K562 (cell line): ENCODE data around the gene PPIF. TPM values are rescaled to one million over a fixed set of nuclear protein-coding genes. Genes with fewer than 3 reads are reported as not detected.

ENCODE experiments used
- AFF1 ChIP-seq, 2 experiments: fragments of 450-650 bp; IDR thresholded peaks; 2 replicates each; pipeline ENCODE4 v1.6.1; 2018; ENCODE audit warnings: mild to moderate bottlenecking in 2 of 2, low read depth in 1 of 2; ENCODE audit not compliant: partially characterized antibody in 2 of 2
- BRCA1 ChIP-seq, 2 experiments: fragments of 450-650 bp in 1 of 2; sonication (generic) in 1 of 2; formaldehyde crosslinking in 1 of 2; IDR thresholded peaks; 2 replicates each; pipeline versions ENCODE4 v1.5.0 to v1.6.1; 2017 to 2020; ENCODE audit warnings: mild to moderate bottlenecking in 1 of 2, missing genetic modification reagents in 1 of 2
- MAZ ChIP-seq, 2 experiments: fragments of 450-650 bp in 1 of 2; sonication (generic) in 1 of 2; formaldehyde crosslinking; IDR thresholded peaks in 1 of 2; conservative IDR thresholded peaks in 1 of 2; 2 replicates each; pipeline versions ENCODE4 v1.4.0 to v1.5.0; 2020; ENCODE audit warnings: mild to moderate bottlenecking in 1 of 2, missing genetic modification reagents in 1 of 2
- MCM5 ChIP-seq: fragments of 450-650 bp; IDR thresholded peaks from 2 replicates; pipeline ENCODE4 v1.6.1; 2016; ENCODE audit warnings: low read depth
- RBM15 ChIP-seq: fragments of 200-400 bp; formaldehyde crosslinking; IDR thresholded peaks from 2 replicates; pipeline ENCODE4 v1.6.1; 2018; ENCODE audit warnings: mild to moderate bottlenecking, low read length, moderate library complexity; ENCODE audit not compliant: insufficient read depth
- SAFB2 ChIP-seq: fragments of 200-400 bp; formaldehyde crosslinking; IDR thresholded peaks from 2 replicates; pipeline ENCODE4 v1.6.1; 2018; ENCODE audit warnings: borderline replicate concordance, low read length, low read depth, moderate library complexity; ENCODE audit not compliant: severe bottlenecking
- SNRNP70 ChIP-seq: fragments of 200-400 bp; formaldehyde crosslinking; optimal IDR thresholded peaks from 2 replicates; pipeline ENCODE3; 2017; ENCODE audit warnings: low read depth, low read length
- U2AF2 ChIP-seq: fragments of 200-400 bp; formaldehyde crosslinking; optimal IDR thresholded peaks from 2 replicates; pipeline ENCODE3; 2017; ENCODE audit warnings: low read depth, mild to moderate bottlenecking, low read length
- USF1 ChIP-seq: sonication (generic); formaldehyde crosslinking; IDR thresholded peaks from 2 replicates; pipeline ENCODE4 v1.9.0; 2022; ENCODE audit warnings: mild to moderate bottlenecking, missing genetic modification reagents
- polyA plus RNA-seq, 8 experiments: library from polyadenylated mRNA; depleted of rRNA in 4 of 8; stranded (reverse) in 5 of 8; unstranded in 3 of 8; fragments of >200 nt; fragmentation: Nextera tagmentation in 2 of 8; fragmentation: Illumina TruSeq in 1 of 8; extraction: Ambion mirVana in 2 of 8; extraction: Trizol in 1 of 8; gene quantifications; 2 replicates each; pipeline versions ENCODE4 v1.2.1 to v1.2.3, GENCODE V29; 2011 to 2014; ENCODE audit warnings: inconsistent platforms in 1 of 8, missing spikeins in 1 of 8
- total RNA-seq, 7 experiments: library from RNA; depleted of rRNA in 6 of 7; stranded (reverse); fragments of >200 nt in 6 of 7; fragmentation: Illumina TruSeq in 2 of 7; extraction: Trizol in 2 of 7; gene quantifications; 2 replicates each; pipeline versions ENCODE4 v1.2.1 to v1.2.3, GENCODE V29; 2011 to 2021; ENCODE audit warnings: low replicate concordance in 1 of 7
- TF ChIP-seq, protein P1 (sequence below), 3 experiments: fragments of 200-800 bp in 1 of 3; sonication (Bioruptor generic) in 1 of 3; sonication (generic) in 1 of 3; formaldehyde crosslinking in 1 of 3; IDR thresholded peaks; 2 replicates each; pipeline versions ENCODE4 v1.6.1 to v1.8.0; 2016 to 2022; ENCODE audit warnings: mild to moderate bottlenecking in 2 of 3, missing compliant biosample characterization in 2 of 3, missing genetic modification characterization in 2 of 3, missing genetic modification reagents in 1 of 3
- TF ChIP-seq, protein P2 (sequence below): sonication (generic); formaldehyde crosslinking; IDR thresholded peaks from 2 replicates; pipeline ENCODE4 v1.8.0; 2022; ENCODE audit warnings: missing genetic modification reagents, mild to moderate bottlenecking, moderate library complexity, borderline replicate concordance

The PPIF gene
- total and polyA plus RNA-seq, 9 of the 15 experiments (the other 6 are each of a cell fraction or from before 2014, with no cell fraction given): 40.9 to 287 (median 117) TPM

DNA sequence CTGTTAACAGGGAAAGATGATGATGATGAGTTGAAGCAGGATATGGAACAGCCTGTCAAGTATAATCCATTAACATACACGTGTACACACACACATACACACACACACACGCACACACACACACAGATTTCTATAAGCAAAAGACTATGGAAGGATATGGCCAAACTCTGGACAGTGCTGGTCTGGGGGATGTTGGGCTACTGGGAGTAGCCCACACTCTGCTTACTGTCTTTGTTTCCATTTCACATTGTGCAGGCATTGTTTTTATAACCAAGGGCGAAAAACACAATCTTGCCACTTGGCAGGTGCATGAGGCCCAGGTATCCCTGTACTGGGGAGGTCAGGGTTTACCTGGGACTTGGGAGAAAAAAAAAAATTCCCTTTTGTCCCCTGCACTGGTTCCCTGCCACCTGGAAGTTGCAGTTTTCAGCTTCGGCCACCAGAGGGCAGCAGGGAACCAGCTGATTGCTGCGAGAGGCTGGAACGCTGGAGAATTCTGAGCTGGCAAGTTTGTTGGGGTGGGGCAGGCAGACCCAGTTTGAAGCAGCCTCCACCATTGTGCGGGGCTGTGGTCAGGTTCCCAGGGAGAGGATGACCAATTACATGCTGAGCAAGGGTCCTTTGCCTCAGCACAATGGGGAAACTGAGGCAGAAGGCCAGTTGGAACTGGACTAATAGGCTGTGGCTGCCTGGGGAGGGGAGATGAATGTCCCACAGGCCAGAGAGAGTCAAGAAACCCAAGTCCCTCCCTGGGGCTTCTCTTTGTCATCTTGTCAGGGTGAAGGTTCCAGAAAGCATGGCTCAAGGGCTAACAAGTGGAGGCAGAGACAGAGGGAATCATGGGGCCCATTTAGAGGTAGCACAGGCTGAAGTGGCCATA lies 27.3 kb downstream of the PPIF start (continued):
- TF ChIP-seq, protein P1, sequence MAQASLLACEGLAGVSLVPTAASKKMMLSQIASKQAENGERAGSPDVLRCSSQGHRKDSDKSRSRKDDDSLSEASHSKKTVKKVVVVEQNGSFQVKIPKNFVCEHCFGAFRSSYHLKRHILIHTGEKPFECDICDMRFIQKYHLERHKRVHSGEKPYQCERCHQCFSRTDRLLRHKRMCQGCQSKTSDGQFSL (CRISPR knock-in tag; IDR thresholded peaks at IDR 0.05): no peak
- TF ChIP-seq, protein P1 (tag; IDR thresholded peaks at IDR 0.05): 0 out of 4 replicates have a peak, but pooled peaks of 1 of the 2 experiments have one; percentile 26
- TF ChIP-seq RBM15 (no peak), AFF1 (IDR thresholded peaks at IDR 0.05; ENCODE audit: low read depth in 1 of 2, partially characterized antibody in 2 of 2) (no peak), SAFB2 (no peak), USF1 (CRISPR knock-in tag) (0 out of 2 replicates have a peak, but pooled peaks have one; percentile 9), MAZ (CRISPR knock-in tag; conservative IDR thresholded peaks at IDR 0.05 in 1 of 2, IDR thresholded peaks at IDR 0.05 in 1 of 2) (peak; percentile 55 to 57; a peak in 1 of 4 replicates), MCM5 (no peak), U2AF2 (no peak), BRCA1 (IDR thresholded peaks at IDR 0.05) (no peak), BRCA1 (CRISPR knock-in tag; IDR thresholded peaks at IDR 0.05) (no peak), SNRNP70 (no peak)
- TF ChIP-seq, protein P2, sequence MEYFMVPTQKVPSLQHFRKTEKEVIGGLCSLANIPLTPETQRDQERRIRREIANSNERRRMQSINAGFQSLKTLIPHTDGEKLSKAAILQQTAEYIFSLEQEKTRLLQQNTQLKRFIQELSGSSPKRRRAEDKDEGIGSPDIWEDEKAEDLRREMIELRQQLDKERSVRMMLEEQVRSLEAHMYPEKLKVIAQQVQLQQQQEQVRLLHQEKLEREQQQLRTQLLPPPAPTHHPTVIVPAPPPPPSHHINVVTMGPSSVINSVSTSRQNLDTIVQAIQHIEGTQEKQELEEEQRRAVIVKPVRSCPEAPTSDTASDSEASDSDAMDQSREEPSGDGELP (CRISPR knock-in tag): peak; percentile 94
